NCI-H774 (cell line): ENCODE data around the gene EPB41L4A.
"Not testable (repeated sequence)": the region's sequence is repeated elsewhere in the genome, so short reads cannot be mapped to it uniquely, and the experiment has no call there.

ENCODE experiments used
- DNase-seq: peaks from one replicate; lab custom pipeline; 2025; lab: John Stamatoyannopoulos, UW

EPB41L4A gene

GRCh38 chr5:112419164-112419985, at the start of gene EPB41L4A:
TSS of gene EPB41L4A (minus strand) at chr5:112419277. CDS start at chr5:112419039, 238 bp downstream.
- peak; percentile 41 for DNase-seq

- peak; percentile 88 for DNase-seq
These were observed 48.4 kb upstream of the EPB41L4A start for GRCh38 chr5:112467485-112467884.

- DNase-seq, result not testable (repeated sequence)
These were observed 47.2 kb upstream of the EPB41L4A start for GRCh38 chr5:112466261-112466660.

GRCh38 chr5:112447187-112447760, 28.2 kb upstream of the EPB41L4A start:
- DNase-seq, result not testable (repeated sequence)

- DNase-seq, result no peak
These were observed 26.7 kb upstream of the EPB41L4A start for GRCh38 chr5:112445626-112446350.

GRCh38 chr5:112443932-112444331, 24.9 kb upstream of the EPB41L4A start:
- DNase-seq, result not testable (repeated sequence)

GRCh38 chr5:112440031-112440430, 21.0 kb upstream of the EPB41L4A start:
- no peak for DNase-seq

GRCh38 chr5:112436144-112436543, 17.1 kb upstream of the EPB41L4A start:
- DNase-seq, result no peak

- no peak for DNase-seq
These were observed 15.6 kb upstream of the EPB41L4A start for GRCh38 chr5:112434641-112435040.

GRCh38 chr5:112426202-112426601, 7.1 kb upstream of the EPB41L4A start:
- not testable (repeated sequence) for DNase-seq

- peak; percentile 87 for DNase-seq
These were observed 1.1 kb upstream of the EPB41L4A start for GRCh38 chr5:112419986-112420864.

GRCh38 chr5:112418659-112419163, 366 bp downstream of the EPB41L4A start:
- no peak for DNase-seq

GRCh38 chr5:112417931-112418658, 982 bp downstream of the EPB41L4A start:
- DNase-seq, result no peak

- DNase-seq, result no peak
These were observed 3.5 kb downstream of the EPB41L4A start for GRCh38 chr5:112415552-112415951.

- no peak for DNase-seq
These were observed 5.5 kb downstream of the EPB41L4A start for GRCh38 chr5:112413611-112414010.

GRCh38 chr5:112412346-112412745, 6.7 kb downstream of the EPB41L4A start:
- no peak for DNase-seq

- DNase-seq, result no peak
These were observed 7.2 kb downstream of the EPB41L4A start for GRCh38 chr5:112411903-112412302.

GRCh38 chr5:112407666-112408065, 11.4 kb downstream of the EPB41L4A start:
- no peak for DNase-seq

- DNase-seq, result no peak
These were observed 11.8 kb downstream of the EPB41L4A start for GRCh38 chr5:112407240-112407639.

- no peak for DNase-seq
These were observed 16.0 kb downstream of the EPB41L4A start for GRCh38 chr5:112403069-112403468.

GRCh38 chr5:112401924-112402323, 17.2 kb downstream of the EPB41L4A start:
- no peak for DNase-seq
